Ishikawa (cell line): ENCODE results near the gene MMS22L.

Source experiments
- CEBPB ChIP-seq: IDR thresholded peaks from 2 replicates; pipeline ENCODE4 v1.6.1; 2012
- CREB1 ChIP-seq: IDR thresholded peaks from 2 replicates; pipeline ENCODE4 v1.6.1; 2012; ENCODE audit warnings: low read depth
- FOXM1 ChIP-seq: IDR thresholded peaks from 2 replicates; pipeline ENCODE4 v1.6.1; 2012; ENCODE audit warnings: low read depth, borderline replicate concordance
- TAF1 ChIP-seq: IDR thresholded peaks from 2 replicates; pipeline ENCODE4 v1.6.1; 2012; ENCODE audit warnings: low read depth, mild to moderate bottlenecking
- YY1 ChIP-seq: IDR thresholded peaks from 2 replicates; pipeline ENCODE4 v1.6.1; 2012; ENCODE audit warnings: low read depth
- TF ChIP-seq, protein P1 (sequence below): IDR thresholded peaks from 2 replicates; pipeline ENCODE4 v1.6.1; 2012
- TF ChIP-seq, protein P2 (sequence below): IDR thresholded peaks from 2 replicates; pipeline ENCODE4 v1.6.1; 2012; ENCODE audit warnings: low read depth, mild to moderate bottlenecking

GRCh38 chr6:97322811-97323210 is 39.8 kb upstream of the MMS22L start:
- TF ChIP-seq FOXM1 (no peak), YY1 (no peak), CREB1 (no peak), TAF1 (no peak), CEBPB (no peak)
- TF ChIP-seq, protein P1, sequence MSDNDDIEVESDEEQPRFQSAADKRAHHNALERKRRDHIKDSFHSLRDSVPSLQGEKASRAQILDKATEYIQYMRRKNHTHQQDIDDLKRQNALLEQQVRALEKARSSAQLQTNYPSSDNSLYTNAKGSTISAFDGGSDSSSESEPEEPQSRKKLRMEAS = no peak
- TF ChIP-seq, protein P2, sequence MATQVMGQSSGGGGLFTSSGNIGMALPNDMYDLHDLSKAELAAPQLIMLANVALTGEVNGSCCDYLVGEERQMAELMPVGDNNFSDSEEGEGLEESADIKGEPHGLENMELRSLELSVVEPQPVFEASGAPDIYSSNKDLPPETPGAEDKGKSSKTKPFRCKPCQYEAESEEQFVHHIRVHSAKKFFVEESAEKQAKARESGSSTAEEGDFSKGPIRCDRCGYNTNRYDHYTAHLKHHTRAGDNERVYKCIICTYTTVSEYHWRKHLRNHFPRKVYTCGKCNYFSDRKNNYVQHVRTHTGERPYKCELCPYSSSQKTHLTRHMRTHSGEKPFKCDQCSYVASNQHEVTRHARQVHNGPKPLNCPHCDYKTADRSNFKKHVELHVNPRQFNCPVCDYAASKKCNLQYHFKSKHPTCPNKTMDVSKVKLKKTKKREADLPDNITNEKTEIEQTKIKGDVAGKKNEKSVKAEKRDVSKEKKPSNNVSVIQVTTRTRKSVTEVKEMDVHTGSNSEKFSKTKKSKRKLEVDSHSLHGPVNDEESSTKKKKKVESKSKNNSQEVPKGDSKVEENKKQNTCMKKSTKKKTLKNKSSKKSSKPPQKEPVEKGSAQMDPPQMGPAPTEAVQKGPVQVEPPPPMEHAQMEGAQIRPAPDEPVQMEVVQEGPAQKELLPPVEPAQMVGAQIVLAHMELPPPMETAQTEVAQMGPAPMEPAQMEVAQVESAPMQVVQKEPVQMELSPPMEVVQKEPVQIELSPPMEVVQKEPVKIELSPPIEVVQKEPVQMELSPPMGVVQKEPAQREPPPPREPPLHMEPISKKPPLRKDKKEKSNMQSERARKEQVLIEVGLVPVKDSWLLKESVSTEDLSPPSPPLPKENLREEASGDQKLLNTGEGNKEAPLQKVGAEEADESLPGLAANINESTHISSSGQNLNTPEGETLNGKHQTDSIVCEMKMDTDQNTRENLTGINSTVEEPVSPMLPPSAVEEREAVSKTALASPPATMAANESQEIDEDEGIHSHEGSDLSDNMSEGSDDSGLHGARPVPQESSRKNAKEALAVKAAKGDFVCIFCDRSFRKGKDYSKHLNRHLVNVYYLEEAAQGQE = no peak
